ENCODE data around the gene CROT.

DNA sequence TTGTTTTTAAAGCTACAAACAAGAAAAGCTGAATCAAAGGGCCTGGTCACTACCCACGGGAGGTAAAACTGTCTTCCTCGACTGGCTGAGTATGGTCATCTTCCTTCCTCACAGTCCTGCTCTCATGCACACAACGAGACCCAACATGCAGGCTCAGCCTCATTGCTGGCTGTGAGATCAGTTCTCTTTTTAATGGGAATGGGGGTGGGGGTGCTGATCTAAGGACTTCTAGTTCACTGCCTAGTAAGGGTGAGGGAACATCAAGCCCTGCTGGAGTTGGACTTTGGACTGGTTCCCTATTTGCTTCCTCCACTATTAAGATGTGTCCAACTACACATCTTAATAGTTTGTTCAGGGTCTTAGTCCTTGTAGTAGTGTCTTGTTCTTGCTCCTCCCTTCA is 81.8 kb downstream of the CROT start:
- TF ChIP-seq, protein P1, sequence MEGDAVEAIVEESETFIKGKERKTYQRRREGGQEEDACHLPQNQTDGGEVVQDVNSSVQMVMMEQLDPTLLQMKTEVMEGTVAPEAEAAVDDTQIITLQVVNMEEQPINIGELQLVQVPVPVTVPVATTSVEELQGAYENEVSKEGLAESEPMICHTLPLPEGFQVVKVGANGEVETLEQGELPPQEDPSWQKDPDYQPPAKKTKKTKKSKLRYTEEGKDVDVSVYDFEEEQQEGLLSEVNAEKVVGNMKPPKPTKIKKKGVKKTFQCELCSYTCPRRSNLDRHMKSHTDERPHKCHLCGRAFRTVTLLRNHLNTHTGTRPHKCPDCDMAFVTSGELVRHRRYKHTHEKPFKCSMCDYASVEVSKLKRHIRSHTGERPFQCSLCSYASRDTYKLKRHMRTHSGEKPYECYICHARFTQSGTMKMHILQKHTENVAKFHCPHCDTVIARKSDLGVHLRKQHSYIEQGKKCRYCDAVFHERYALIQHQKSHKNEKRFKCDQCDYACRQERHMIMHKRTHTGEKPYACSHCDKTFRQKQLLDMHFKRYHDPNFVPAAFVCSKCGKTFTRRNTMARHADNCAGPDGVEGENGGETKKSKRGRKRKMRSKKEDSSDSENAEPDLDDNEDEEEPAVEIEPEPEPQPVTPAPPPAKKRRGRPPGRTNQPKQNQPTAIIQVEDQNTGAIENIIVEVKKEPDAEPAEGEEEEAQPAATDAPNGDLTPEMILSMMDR (IDR thresholded peaks at IDR 0.05; ENCODE audit: low read depth, low read length, poor library complexity, severe bottlenecking), result no peak
- TF ChIP-seq EZH2phosphoT487 (IDR thresholded peaks at IDR 0.05; ENCODE audit: borderline replicate concordance, low read length), result no peak
